Measurements from ENCODE around the gene NKG7. TPM values are rescaled to one million over a fixed set of nuclear protein-coding genes. Genes with fewer than 3 reads are reported as not detected.

NKG7 gene
- total RNA-seq, 1 donor from 2014 or later, result 133 TPM

Other genes starting within 250 kb of the NKG7 start
- 0.12 and 0.29 TPM in 2 replicates for gene SIGLEC9, start 247.7 kb downstream of the NKG7 start, total RNA-seq
- gene SIGLEC7, start 230.4 kb downstream of the NKG7 start, total RNA-seq, result not detected in 2 replicates
- 8.5 and 10.4 TPM in 2 replicates for gene CD33, start 147.6 kb downstream of the NKG7 start, total RNA-seq
- gene SIGLECL1, start 121.6 kb downstream of the NKG7 start, total RNA-seq, result not detected in 2 replicates
- gene IGLON5, start 61.0 kb downstream of the NKG7 start, total RNA-seq, result 0.15 TPM in 1 of 2 replicates, not detected in the other
- gene VSIG10L, start 30.5 kb downstream of the NKG7 start, total RNA-seq, result 1.0 and 1.2 TPM in 2 replicates
- 69.6 and 72.2 TPM in 2 replicates for gene ETFB, start 6.3 kb downstream of the NKG7 start, total RNA-seq
- gene CLDND2, start 3.7 kb downstream of the NKG7 start, total RNA-seq, result 6.0 and 6.6 TPM in 2 replicates
- gene LIM2, start 15.3 kb upstream of the NKG7 start, total RNA-seq, result not detected in 2 replicates
- 0.15 and 0.27 TPM in 2 replicates for gene C19orf84, start 17.9 kb upstream of the NKG7 start, total RNA-seq
- gene SIGLEC10, start 45.0 kb upstream of the NKG7 start, total RNA-seq, result 1.3 and 1.4 TPM in 2 replicates
- not detected in 2 replicates for gene SIGLEC8, start 85.8 kb upstream of the NKG7 start, total RNA-seq
- gene CEACAM18, start 105.9 kb upstream of the NKG7 start, total RNA-seq, result not detected in 2 replicates
- gene SIGLEC12, start 129.1 kb upstream of the NKG7 start, total RNA-seq, result 0.15 TPM in 1 of 2 replicates, not detected in the other
- gene SIGLEC6, start 159.0 kb upstream of the NKG7 start, total RNA-seq, result 0.34 and 2.9 TPM in 2 replicates
- gene ZNF175, start 198.6 kb upstream of the NKG7 start, total RNA-seq, result 8.2 and 8.3 TPM in 2 replicates